Stimulated activated memory B cell treated with anti-CD40 and anti-IgM and Interleukin-4, amounts not matched to agents 10 μg/mL and 1 μg/mL and 100 μg/mL, for 72 hours (primary cell): ENCODE measurements around the gene CHMP4B.

Experiments used
- ATAC-seq: fragments of 150-1000 bp; cut with Tn5 transposase; 2 replicates; pipeline ENCODE4 v1.10.0; 2021
- H3K27ac Mint-ChIP-seq: one replicate; pipeline ENCODE4 v1.8.0; 2022; ENCODE audit warnings: mild to moderate bottlenecking, mixed read lengths
- H3K27me3 Mint-ChIP-seq: one replicate; pipeline ENCODE4 v1.8.0; 2022; ENCODE audit warnings: mixed read lengths
- H3K36me3 Mint-ChIP-seq: one replicate; pipeline ENCODE4 v1.8.0; 2022; ENCODE audit warnings: mixed read lengths
- H3K4me1 Mint-ChIP-seq: one replicate; pipeline ENCODE4 v1.8.0; 2022; ENCODE audit warnings: mixed read lengths
- H3K4me3 Mint-ChIP-seq: one replicate; pipeline ENCODE4 v1.8.0; 2022; ENCODE audit warnings: mild to moderate bottlenecking, moderate library complexity, mixed read lengths
- H3K9me3 Mint-ChIP-seq: one replicate; pipeline ENCODE4 v1.8.0; 2022; ENCODE audit warnings: mixed read lengths

The CHMP4B gene

DNA sequence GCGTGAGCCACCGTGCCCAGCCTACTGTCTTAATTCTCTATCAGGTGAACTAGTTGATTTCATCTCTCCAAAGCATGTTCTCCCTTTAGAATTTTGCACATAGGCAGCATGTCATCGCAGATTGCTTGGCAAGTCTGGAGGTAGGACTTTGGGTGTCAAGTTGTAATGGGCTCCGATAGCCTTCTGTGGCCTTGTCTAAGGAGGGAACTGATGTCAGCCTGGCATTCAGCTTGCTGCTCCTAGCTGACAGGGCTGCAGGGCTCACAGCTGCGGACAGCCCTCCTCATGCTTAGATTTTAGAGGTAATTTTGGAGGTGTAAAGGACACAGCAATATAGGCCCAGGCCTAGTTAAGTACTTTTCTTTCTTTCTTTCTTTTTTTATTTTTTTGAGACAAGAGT is 11.3 kb downstream of the CHMP4B start:
- H3K4me3 Mint-ChIP-seq, result no peak overlapping the region
- H3K27me3 Mint-ChIP-seq, result no peaks in the 10 kb centered on the region
- H3K9me3 Mint-ChIP-seq, result no peaks in the 10 kb centered on the region
- H3K4me1 Mint-ChIP-seq, result peaks cover 76% of the 10 kb centered on the region
- H3K36me3 Mint-ChIP-seq, result peaks cover 12% of the 10 kb centered on the region
- no peak overlapping the region for H3K27ac Mint-ChIP-seq
- no peak for ATAC-seq

DNA sequence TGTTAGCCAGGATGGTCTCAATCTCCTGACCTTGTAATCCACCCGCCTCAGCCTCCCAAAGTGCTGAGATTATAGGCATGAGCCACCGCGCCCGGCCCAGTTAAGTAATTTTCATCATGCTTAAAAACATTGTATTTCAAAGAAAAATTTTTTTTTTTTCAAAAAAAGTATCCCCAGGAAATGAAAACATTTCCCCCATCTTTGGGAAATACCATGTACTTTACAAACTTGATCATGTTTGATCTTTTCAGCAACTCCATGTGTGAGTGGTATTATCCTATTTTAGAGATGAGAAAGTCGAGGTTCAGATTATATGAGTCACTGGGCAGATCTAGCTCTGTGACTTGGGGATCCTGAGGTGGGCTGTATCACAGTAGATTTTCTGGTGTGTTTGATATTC is 11.8 kb downstream of the CHMP4B start:
- no peaks in the 10 kb centered on the region for H3K9me3 Mint-ChIP-seq
- no peak overlapping the region for H3K27ac Mint-ChIP-seq
- no peak for ATAC-seq
- H3K4me3 Mint-ChIP-seq, result no peak overlapping the region
- peaks cover 12% of the 10 kb centered on the region for H3K36me3 Mint-ChIP-seq
- H3K4me1 Mint-ChIP-seq, result peaks cover 76% of the 10 kb centered on the region
- H3K27me3 Mint-ChIP-seq, result no peaks in the 10 kb centered on the region

DNA sequence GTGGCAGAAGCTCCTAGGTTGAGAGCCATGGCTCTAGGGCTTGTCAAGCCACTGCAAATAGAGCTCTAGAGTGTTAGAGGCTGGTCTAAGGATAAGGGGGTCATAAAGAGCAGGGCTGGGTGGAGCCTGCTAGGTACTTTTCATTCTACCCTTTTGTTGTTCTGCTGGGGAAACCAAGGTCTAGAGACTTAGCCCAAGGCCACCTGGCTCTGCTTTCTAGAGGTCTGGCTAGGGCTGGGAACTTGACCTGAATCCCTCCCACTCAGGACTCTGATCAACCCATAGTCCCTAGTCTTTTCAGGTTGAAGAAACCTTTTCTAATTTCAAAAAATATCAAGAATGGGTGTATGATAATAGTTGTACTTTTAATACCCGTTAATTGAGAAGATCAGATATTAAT is 13.7 kb downstream of the CHMP4B start:
- no peak overlapping the region for H3K4me3 Mint-ChIP-seq
- peak overlapping the region; percentile 31 for H3K27ac Mint-ChIP-seq

GRCh38 chr20:33825340-33826269 is 14.5 kb downstream of the CHMP4B start:
- peaks cover 75% of the 10 kb centered on the region for H3K4me1 Mint-ChIP-seq
- ATAC-seq, result no peak
- no peak overlapping the region for H3K4me3 Mint-ChIP-seq
- no peaks in the 10 kb centered on the region for H3K27me3 Mint-ChIP-seq
- peaks cover 8% of the 10 kb centered on the region for H3K36me3 Mint-ChIP-seq
- H3K27ac Mint-ChIP-seq, result peak overlapping the region; percentile 31
- H3K9me3 Mint-ChIP-seq, result no peaks in the 10 kb centered on the region

More for the DNA sequence above, 13.7 kb downstream of the CHMP4B start:
- H3K36me3 Mint-ChIP-seq, result peaks cover 9% of the 10 kb centered on the region
- no peaks in the 10 kb centered on the region for H3K27me3 Mint-ChIP-seq
- ATAC-seq, result no peak
- no peaks in the 10 kb centered on the region for H3K9me3 Mint-ChIP-seq
- H3K4me1 Mint-ChIP-seq, result peaks cover 76% of the 10 kb centered on the region

DNA sequence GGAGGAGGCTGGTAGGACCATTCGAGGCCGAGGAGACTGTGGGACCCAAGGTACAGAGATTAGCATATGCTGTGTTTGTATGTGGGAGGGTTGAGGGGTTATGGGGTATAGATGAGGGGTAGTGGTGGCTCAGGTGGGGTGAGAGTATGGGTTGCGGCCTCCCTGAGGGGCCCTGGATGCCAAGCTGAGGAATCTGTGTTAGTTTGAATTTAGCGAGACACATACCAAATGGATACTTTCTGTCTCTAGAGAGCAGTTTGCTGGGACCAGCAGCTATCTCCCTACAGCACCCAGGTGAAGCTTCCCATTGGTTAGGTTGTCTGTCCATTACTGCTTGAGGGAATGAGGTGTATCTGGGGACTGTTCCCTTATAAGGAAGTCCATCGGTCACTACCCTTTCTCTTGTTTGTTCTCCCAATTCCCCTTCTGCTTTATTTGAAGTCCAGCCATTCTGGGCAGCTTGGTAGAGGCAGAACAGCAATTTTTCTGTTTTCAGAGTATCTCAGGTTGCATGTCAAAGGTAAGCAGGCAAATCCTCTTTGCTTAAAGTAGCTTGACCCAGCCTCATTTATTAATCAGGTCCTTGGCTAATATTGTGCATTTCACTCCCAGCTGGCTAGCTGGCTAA is 15.2 kb downstream of the CHMP4B start:
- Mint-ChIP-seq H3K36me3 (peaks cover 8% of the 10 kb centered on the region), H3K4me1 (peaks cover 73% of the 10 kb centered on the region), H3K27ac (peak overlapping the region; percentile 31), H3K9me3 (no peaks in the 10 kb centered on the region), H3K27me3 (no peaks in the 10 kb centered on the region), H3K4me3 (no peak overlapping the region)
- ATAC-seq, result no peak

DNA sequence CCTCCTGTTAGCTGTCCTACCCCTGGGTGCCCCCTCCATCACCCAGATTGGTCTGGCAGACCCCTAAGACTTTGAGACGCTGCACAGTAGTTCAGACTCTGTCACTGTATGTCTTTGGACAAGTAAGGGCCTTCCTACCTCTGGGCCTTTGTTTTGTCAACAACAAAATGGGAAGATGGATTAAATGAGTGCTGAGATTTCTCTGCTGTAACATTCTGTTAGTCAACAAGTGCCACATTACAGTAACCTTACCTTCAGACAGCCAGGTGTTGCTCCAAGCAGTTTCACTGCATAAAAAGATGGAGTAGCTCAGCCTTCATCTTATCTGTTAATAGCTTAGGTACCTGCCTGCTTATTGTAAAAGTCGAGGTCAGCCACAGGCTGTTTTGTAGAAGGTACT is 16.0 kb downstream of the CHMP4B start:
- H3K4me1 Mint-ChIP-seq, result peaks cover 80% of the 10 kb centered on the region
- no peaks in the 10 kb centered on the region for H3K9me3 Mint-ChIP-seq
- H3K36me3 Mint-ChIP-seq, result peaks cover 15% of the 10 kb centered on the region
- ATAC-seq, result no peak
- H3K27ac Mint-ChIP-seq, result peak overlapping the region; percentile 31
- H3K4me3 Mint-ChIP-seq, result no peak overlapping the region
- H3K27me3 Mint-ChIP-seq, result no peaks in the 10 kb centered on the region

DNA sequence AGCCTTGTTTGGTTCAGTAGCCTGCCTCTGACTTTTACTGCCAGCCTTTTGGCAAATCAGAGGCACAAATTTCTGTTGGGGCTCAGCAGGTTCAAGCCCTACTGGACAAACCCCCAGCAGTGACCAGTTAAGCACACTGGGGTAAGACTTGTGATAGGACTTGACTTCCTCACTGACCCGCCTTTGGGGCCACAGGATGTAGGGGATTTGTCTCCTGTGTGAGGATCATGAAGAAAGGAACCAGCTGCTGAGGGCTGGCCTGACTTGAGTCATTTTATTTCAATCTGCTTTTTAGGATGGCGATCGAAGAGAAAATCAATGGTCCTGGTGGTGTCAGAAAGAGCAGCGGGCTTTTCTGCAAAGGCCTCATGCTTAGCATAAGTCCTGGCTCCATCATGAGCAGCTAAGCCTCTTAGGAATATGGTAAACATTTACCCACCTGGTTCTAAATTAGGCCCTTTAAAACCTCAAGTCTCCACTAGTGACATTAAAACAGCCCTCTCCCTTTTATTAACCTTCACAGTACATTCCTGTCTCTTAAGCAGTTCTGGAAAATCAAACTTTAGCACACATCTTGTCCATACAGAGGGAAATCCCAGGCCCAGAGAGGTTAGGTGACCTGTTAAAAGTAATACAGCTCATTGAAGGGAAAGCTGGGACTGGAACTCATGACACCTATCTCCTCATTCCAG is 16.6 kb downstream of the CHMP4B start:
- H3K4me1 Mint-ChIP-seq, result peaks cover 76% of the 10 kb centered on the region
- H3K27me3 Mint-ChIP-seq, result no peaks in the 10 kb centered on the region
- no peaks in the 10 kb centered on the region for H3K9me3 Mint-ChIP-seq
- H3K27ac Mint-ChIP-seq, result peak overlapping the region; percentile 31
- no peak overlapping the region for H3K4me3 Mint-ChIP-seq
- peaks cover 19% of the 10 kb centered on the region for H3K36me3 Mint-ChIP-seq
- no peak for ATAC-seq

- H3K4me1 Mint-ChIP-seq, result peaks cover 82% of the 10 kb centered on the region
- no peak for ATAC-seq
- no peaks in the 10 kb centered on the region for H3K9me3 Mint-ChIP-seq
- H3K4me3 Mint-ChIP-seq, result no peak overlapping the region
- H3K27me3 Mint-ChIP-seq, result no peaks in the 10 kb centered on the region
- H3K27ac Mint-ChIP-seq, result peak overlapping the region; percentile 31
- peaks cover 25% of the 10 kb centered on the region for H3K36me3 Mint-ChIP-seq
These were observed 17.2 kb downstream of the CHMP4B start for GRCh38 chr20:33828326-33828844.

DNA sequence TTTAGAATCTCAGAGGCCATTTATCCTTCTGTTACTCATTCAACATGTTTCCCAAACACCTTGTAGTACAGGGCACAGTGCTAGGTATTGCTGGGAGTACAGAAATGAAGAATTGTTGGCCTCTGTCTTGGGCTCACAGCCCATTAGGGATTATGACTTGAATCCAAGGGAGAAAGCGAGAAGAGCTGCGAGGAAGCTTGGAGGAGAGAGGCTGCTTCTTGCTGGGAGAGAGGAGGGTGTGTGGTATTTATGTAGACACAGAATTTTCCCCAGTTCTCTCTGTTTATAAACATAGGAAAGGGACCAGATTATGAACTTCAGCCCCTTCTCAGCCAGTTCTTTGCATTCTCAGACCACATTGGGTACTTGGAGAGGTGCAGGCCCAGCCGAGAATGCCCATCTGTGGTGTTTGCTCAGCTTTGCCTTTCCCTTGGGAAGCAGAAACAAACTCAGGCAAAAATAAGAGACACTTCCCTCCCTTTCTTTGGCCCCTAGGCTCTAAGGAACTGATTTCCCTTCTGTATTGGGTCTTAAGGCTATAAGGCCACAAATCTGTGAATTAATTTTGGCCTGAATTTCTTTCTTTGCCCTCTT is 17.9 kb downstream of the CHMP4B start:
- Mint-ChIP-seq H3K9me3 (no peaks in the 10 kb centered on the region), H3K4me1 (peaks cover 87% of the 10 kb centered on the region), H3K36me3 (peaks cover 31% of the 10 kb centered on the region)

DNA sequence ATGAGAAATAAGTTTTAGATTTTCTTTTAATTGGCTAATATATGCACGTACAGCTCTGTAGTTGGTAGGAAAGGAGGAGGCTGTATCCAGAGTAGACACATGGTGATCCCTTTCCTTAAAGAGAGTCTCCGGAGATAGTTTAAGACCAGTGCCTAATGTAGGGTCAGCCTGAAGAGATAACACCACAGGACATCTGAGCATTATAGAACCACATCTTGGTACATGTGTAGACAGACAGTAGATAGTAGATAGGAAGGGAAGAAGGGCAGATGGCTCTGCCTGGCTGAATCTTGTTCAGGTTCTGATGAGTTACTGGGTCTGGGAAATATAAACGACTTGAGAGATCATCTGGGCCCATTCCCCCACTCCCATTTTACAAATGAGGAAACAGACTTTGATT is 18.5 kb downstream of the CHMP4B start:
- Mint-ChIP-seq H3K4me1 (peaks cover 85% of the 10 kb centered on the region), H3K9me3 (no peaks in the 10 kb centered on the region), H3K4me3 (no peak overlapping the region), H3K27me3 (no peaks in the 10 kb centered on the region), H3K27ac (peak overlapping the region; percentile 31), H3K36me3 (peaks cover 35% of the 10 kb centered on the region)
- no peak for ATAC-seq

More for the DNA sequence above, 17.9 kb downstream of the CHMP4B start:
- H3K27ac Mint-ChIP-seq, result peak overlapping the region; percentile 31
- H3K4me3 Mint-ChIP-seq, result no peak overlapping the region
- ATAC-seq, result no peak
- H3K27me3 Mint-ChIP-seq, result no peaks in the 10 kb centered on the region

- H3K27me3 Mint-ChIP-seq, result no peaks in the 10 kb centered on the region
- H3K36me3 Mint-ChIP-seq, result peaks cover 43% of the 10 kb centered on the region
- H3K27ac Mint-ChIP-seq, result peak overlapping the region; percentile 31
- ATAC-seq, result no peak
- peaks cover 82% of the 10 kb centered on the region for H3K4me1 Mint-ChIP-seq
- no peaks in the 10 kb centered on the region for H3K9me3 Mint-ChIP-seq
- no peak overlapping the region for H3K4me3 Mint-ChIP-seq
These were observed 19.2 kb downstream of the CHMP4B start for GRCh38 chr20:33830371-33830770.

- H3K36me3 Mint-ChIP-seq, result peaks cover 57% of the 10 kb centered on the region
- H3K27ac Mint-ChIP-seq, result no peak overlapping the region
- H3K4me1 Mint-ChIP-seq, result peaks cover 82% of the 10 kb centered on the region
- H3K4me3 Mint-ChIP-seq, result no peak overlapping the region
- H3K9me3 Mint-ChIP-seq, result no peaks in the 10 kb centered on the region
- no peaks in the 10 kb centered on the region for H3K27me3 Mint-ChIP-seq
- ATAC-seq, result no peak
These were observed 21.1 kb downstream of the CHMP4B start for GRCh38 chr20:33832103-33832804.

DNA sequence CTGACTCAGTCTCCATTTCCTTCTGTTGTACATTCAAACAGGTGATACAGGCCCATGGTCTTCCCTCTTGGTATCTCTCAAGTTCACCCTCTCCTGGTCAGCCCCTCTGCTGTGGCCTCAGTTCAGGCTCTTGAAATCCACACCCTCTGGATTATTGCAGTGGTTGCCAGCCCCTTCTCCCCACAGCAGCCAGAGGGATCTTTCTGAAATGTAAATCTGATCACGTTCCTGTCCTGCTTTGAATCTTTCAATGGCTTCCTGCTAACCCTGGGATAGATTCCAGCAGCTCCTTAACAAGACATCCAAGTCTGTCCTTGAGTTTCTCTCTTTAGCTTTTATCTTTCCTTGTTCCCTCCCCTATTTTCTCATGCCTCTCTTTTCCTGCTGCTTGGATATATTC is 22.2 kb downstream of the CHMP4B start:
- H3K36me3 Mint-ChIP-seq, result peaks cover 57% of the 10 kb centered on the region
- H3K4me1 Mint-ChIP-seq, result peaks cover 82% of the 10 kb centered on the region
- no peaks in the 10 kb centered on the region for H3K27me3 Mint-ChIP-seq
- ATAC-seq, result no peak
- no peak overlapping the region for H3K27ac Mint-ChIP-seq
- no peaks in the 10 kb centered on the region for H3K9me3 Mint-ChIP-seq
- H3K4me3 Mint-ChIP-seq, result no peak overlapping the region

DNA sequence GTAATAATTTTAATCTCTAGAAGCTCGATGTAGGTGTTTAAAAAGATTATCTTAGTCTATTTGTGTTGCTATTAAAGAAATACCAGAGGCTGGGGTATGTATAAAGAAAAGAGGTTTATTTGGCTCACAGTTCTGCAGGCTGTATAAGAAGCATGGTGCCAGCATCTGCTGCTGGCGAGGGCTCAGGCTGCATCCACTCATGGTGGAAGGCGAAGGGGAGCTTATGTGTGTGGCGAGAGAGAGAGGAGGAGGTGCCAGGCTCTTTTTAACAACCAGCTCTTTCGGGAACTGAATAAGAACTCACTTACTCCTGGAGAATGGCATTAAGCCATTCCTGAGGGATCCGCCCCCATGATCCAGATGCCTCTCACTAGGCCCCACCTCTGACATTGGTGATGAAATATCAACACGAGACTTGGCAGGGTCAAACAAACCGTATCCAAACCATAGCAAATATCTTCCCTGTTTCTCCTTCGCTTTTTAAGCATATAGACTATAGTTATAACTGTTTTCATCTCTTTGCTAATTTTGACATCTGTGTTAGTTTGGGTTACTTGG is 24.5 kb downstream of the CHMP4B start:
- no peaks in the 10 kb centered on the region for H3K27me3 Mint-ChIP-seq
- ATAC-seq, result no peak
- H3K4me1 Mint-ChIP-seq, result peaks cover 83% of the 10 kb centered on the region
- no peaks in the 10 kb centered on the region for H3K9me3 Mint-ChIP-seq
- no peak overlapping the region for H3K27ac Mint-ChIP-seq
- H3K4me3 Mint-ChIP-seq, result no peak overlapping the region
- H3K36me3 Mint-ChIP-seq, result peaks cover 55% of the 10 kb centered on the region
